HG02981 (cell line): ENCODE results near the gene EFNA3.
A peak's percentile ranks its signal among the peaks of the same experiment; 100 is the strongest.

ENCODE experiments used
- ATAC-seq: cut with Tn5 transposase; IDR thresholded peaks from one replicate; pipeline ENCODE4 v1.9.1; 2021; ENCODE audit warnings: mild to moderate bottlenecking, moderate library complexity; ENCODE audit not compliant: unreplicated experiment

The EFNA3 gene

DNA sequence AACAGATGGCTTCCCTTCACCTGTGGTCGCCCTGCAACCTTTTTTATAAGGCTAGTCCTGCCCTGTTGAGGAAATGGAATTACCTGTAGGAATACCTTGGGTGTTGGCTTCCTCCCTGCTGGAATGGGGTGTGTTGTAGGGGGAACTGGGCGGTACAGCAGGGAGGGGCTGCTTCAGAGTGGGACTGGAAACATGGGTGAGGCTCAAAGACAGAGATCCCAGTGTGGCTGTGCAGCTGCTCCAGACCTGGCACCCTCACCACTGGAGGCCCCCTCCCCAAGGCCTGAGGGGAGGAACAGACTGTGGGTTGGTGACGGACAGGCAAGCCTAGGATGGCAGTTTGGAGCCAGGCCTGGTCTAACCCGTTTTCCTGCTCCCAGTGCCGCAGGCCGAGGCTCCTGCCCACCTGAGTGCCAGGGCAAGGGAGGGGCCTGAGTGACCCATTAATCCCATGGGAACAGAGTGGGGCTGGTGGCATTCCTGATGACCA, 4.5 kb downstream of the EFNA3 start:
- ATAC-seq: no peak

DNA sequence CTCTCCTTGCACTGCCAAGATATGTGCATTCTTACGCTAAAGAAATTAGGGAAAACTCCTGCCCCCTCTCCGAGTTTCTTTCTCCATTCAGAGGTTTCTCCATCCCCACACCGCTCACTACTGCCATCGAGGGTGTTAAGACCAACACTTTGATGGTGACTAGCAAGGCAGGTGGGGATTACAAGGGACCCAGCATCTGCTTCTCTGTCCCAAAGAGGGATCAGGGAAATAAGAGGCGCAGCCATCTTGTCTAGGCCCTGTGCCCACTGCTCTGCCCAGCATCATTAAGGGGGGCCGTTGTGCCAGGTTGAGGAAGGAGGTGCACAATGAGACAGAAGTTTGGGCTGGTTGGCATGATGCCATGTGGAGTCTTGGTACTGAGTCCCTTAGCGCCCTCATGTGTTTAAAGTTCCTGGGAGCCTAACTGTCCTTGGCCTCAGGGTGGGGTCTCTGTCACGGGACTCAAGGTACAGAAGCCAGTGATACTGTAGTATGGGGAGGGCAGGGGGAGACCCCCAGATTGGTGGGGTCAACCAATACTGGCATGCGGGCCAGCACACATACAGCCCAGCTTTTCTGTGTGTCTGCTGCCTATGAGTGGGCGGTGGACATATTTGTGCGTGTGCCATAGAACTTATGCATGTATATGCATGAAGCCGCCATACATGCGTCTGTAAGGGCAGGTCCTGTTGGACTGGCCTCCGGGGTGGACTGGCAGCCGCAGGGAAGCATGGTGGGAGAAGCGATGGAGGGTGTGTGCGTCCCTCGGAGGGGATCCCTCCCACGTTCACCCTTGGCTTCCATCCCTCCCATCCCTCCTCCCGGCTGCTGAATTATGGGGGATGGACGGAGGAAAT, 5.5 kb downstream of the EFNA3 start:
- ATAC-seq: no peak

DNA sequence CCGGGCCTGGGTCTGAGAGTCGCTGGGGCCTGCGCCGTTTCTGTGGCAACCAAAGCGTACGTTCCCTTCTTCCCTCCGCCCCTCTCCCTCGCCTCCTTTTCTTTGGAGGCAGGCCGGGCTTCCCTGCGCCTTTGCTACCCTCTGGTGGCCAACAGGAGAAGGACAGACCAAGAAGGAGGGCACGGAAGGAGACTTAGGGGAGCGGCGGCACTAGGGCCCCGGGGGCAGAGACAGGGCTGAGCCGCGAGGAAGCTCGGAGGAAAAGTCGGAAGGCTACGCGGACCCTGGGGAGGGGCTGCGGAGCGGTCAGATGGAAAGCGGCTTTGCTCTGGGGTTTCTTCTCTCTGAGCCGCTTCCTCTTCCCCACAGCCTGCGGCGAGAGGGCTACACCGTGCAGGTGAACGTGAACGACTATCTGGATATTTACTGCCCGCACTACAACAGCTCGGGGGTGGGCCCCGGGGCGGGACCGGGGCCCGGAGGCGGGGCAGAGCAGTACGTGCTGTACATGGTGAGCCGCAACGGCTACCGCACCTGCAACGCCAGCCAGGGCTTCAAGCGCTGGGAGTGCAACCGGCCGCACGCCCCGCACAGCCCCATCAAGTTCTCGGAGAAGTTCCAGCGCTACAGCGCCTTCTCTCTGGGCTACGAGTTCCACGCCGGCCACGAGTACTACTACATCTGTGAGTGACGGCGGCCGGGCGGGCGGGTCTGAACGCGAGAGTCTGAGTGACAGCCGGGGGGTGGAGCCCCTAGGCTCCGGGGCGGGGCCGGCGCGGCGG, 6.3 kb downstream of the EFNA3 start:
- ATAC-seq: peak; percentile 74

DNA sequence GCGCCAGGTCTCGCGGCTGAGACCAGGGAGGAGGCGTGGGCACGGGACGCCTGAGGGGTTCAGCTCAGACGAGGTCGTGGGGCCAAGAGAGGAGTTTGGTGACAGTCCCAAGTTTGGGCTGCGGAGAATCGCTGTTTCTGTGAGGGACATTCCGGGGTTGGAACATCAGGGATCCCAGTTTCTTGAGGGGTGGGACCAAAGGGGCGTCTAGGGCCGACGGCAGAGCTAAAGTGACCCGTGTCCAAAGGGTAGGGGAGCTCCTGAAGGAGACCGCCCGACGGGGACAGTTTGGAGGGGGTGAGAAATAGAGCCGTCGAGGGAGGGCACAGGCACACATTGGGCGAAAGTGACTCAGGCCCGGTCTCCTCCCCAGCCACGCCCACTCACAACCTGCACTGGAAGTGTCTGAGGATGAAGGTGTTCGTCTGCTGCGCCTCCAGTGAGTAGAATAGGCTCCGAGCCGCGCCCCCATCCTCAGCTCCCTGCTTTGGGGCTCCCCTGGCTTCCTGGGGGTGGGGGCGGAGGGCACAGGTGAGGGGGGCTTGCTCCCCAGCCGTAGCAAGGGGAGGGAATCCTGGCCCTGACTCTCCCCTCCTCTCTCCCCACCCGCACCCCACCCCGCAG, 7.0 kb downstream of the EFNA3 start:
- no peak for ATAC-seq

DNA sequence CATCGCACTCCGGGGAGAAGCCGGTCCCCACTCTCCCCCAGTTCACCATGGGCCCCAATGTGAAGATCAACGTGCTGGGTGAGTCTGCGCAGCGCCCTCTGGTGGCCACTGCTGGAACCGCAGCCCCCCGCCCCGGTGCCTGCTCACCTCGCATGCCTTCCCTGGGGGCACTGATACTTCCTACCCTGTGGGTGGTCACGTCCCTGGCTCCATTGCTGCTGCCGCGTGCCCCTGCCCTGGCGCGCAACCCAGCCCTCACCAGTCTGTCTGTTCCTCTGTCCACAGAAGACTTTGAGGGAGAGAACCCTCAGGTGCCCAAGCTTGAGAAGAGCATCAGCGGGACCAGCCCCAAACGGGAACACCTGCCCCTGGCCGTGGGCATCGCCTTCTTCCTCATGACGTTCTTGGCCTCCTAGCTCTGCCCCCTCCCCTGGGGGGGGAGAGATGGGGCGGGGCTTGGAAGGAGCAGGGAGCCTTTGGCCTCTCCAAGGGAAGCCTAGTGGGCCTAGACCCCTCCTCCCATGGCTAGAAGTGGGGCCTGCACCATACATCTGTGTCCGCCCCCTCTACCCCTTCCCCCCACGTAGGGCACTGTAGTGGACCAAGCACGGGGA, 7.6 kb downstream of the EFNA3 start:
- ATAC-seq: no peak

DNA sequence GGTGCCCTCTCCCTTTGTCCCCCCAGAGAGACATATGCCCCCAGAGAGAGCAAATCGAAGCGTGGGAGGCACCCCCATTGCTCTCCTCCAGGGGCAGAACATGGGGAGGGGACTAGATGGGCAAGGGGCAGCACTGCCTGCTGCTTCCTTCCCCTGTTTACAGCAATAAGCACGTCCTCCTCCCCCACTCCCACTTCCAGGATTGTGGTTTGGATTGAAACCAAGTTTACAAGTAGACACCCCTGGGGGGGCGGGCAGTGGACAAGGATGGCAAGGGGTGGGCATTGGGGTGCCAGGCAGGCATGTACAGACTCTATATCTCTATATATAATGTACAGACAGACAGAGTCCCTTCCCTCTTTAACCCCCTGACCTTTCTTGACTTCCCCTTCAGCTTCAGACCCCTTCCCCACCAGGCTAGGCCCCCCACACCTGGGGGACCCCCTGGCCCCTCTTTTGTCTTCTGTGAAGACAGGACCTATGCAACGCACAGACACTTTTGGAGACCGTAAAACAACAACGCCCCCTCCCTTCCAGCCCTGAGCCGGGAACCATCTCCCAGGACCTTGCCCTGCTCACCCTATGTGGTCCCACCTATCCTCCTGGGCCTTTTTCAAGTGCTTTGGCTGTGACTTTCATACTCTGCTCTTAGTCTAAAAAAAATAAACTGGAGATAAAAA, 8.4 kb downstream of the EFNA3 start:
- ATAC-seq: no peak

DNA sequence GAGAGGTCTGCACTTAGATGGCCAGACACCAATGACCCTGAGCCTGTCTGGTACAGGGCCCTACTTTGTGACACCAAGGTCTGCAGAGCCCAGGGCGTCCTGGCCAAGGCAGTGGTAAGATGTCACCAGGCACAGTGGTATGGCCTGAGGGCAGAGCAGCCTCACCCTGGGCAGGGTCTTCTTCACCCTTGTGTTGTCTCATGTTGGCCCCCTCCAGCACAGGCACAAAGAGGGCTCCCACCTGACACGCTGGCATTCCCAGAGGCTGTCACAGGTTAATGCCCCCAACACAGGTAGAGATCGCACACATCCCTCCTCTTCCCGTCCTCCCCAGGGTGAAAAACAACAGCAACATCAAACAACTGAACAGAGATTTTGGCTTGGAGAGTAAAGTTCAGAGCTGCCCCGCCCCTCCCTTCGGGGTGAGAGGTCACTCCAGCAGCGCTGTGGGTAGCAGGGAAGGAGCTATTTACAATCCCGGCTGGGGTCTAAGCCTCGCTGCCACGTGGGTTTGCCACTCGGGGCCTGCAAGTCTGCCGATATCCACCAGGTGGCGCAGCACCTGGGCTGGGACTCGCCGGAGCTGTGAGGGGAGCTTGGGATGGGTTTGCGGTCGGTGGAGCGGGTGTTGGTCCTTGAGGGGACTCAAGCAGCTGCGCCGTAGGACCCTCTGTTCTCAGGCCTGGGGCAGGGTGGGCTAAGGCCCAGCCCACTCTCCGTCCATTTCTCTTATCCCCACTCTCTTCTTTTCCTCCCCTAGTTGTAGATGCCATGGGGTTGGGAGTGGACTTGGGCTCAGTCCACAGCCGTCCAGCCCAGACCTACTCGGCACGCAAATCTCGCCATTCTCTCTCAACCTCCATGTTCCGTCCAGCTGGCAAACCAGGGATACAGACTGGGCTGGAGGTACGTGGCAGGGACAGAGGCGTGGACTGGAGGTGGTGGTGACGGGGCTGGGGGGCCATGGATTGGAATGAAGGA, 12.7 kb downstream of the EFNA3 start:
- no peak for ATAC-seq

DNA sequence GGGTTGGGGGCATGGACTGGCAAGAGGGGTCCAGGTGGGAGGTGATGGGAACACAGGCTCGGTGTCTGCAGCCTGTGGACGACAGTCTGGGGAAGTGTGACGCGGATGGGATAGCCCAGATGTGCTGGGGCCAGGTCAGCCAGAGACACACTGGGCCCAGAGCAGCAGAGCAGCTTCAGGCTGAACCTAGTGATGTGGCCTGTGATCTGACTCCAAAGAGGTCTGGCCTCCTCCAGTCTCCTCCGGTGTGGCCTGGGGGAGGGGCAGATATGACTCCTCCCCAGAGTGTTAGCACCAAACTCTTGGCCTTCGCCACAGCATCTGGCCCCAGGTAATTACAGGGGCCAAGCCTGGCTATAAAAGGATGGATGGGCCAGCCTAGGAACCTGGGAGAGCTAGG, 13.5 kb downstream of the EFNA3 start:
- no peak for ATAC-seq

DNA sequence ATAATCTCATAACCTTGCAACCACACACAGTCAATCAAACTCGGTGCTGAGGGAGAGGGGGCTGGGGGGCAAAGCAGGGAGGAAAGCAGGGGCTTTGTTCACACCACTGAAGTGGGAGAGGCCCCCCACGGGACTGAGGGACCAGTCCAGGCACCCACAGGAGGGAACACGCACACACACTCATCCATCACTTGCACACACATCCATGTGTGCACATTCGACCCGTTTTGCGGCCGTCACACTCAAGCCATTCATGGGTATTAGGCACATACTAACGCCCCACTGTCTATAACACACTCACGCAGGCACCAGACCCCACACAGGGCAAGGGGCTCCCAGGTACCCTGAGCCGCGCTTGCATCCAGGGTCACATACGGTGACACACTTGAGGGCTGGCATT, 14.0 kb downstream of the EFNA3 start:
- no peak for ATAC-seq

DNA sequence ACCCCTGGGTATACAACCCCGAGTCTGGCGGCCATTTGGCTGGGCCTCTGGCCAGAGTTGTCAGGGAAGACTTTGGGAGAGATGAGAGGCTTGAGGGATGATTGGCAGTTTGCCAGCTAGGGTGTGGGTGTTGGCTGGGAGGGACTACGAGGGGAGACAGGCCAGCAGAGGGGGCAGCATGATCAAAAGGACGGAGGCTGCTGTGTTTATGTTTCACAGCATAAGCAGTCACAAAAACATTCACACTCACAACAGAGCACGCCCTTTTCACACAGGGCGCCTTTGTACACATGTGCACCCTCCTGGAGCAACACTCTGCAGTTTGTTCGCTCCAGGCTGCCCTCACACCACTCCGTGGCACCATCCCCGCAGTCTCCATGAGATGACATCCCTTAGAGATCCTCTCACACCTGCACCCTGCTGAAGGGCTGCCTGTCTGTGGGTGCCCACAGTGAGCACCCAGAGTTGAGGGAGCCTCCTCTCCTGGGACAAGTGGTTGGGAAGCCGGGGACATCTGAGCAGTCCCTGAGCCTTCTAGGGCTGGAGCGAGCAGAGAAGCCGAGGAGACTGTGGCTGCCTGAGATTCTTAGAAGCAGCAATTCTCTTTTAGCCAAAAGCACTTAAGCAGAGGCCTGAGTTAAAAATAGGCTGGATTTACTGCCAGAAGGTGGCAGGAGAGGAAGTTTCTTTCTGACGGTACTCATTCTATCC, 15.4 kb downstream of the EFNA3 start:
- ATAC-seq: no peak

DNA sequence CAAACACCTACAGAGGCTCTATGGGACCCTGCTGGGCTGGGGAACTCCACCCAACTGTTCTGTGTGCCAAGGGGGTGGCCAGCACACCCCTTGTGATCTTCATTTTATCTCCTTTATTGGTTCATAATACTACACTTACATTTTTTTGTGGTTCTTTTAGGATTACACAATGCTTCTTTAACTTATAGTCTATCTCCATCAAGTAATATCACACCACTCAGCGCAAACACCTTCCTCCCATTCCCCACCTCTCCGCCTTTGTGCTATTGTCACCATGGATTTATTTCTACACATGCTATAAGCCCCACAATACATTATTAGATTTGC, 15.9 kb downstream of the EFNA3 start:
- no peak for ATAC-seq

DNA sequence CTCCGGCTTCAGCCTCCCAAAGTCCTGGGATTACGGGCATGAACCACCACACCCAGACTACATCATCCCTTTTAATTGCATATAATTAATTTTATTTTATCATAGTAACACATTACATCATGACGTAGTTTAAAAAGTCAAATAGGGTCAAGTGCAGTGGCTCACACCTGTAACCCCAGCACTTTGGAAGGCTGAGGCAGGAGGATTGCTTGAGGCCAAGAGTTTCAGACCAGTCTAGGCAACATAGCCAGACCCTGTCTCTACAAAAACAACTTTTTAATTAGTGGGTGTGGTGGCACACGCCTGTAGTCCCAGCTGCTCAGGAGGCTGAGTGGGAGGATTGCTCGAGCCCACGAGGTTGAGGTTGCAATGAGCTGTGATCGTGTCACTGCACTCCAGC, 20.7 kb downstream of the EFNA3 start:
- ATAC-seq: no peak

DNA sequence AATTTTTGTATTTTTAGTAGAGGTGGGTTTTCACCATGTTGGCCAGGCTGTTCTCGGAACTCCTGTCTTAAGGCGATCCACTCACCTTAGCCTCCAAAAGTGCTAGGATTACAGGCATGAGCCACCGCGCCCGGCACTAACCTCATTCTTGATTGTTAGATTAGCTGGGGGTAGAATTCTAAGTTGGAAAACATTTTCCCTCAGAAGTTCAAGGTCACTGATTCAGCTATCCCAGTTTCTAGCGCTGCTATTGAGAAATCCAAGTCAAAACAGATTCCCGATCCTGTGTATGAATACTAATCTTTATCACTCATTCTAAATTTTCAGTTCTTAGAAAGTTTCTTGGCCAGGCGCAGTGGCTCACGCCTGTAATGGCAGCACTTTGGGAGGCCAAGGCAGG, 24.7 kb downstream of the EFNA3 start:
- ATAC-seq: no peak

DNA sequence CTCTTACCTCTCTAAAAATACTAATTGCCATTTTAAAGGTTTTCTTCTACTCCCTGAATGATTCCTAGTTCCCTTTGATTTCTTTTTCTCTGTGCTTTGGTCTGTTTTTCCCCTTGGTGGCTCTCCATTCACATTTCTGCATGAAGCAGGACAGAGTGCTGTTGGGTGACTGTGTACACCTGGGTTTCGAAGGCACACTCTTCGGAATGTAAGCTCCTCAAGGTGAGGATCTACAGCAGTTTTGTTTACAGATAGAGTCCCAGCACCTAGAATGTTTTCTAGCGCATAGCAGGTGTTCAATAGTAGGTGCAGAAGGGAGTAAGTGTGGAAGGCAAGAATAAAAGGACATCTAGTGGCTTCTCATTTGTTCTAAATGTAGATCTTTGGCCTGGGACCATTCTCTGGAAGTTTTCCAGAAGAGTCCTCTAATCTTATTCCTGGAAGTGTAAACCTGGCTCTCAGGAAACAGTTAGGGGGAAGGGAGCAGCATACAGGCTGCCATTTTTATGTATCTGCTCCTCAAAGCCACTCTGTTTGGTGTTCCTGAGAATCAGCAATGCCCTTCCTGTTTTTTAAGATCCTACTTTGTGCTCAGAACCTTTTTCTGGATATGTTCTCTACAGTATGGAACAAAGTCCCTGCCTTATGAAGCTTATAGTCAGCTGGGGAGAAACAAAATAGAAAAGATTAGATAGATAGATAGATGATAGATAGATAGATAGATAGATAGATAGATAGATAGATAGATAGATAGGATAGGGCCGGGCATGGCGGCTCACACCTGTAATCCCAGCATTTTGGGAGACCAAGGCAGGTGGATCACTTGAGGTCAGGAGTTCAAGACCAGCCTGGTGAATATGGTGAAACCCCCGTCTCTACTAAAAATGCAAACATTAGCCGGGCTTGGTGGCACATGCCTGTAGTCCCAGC, 26.2 kb downstream of the EFNA3 start:
- ATAC-seq: no peak

DNA sequence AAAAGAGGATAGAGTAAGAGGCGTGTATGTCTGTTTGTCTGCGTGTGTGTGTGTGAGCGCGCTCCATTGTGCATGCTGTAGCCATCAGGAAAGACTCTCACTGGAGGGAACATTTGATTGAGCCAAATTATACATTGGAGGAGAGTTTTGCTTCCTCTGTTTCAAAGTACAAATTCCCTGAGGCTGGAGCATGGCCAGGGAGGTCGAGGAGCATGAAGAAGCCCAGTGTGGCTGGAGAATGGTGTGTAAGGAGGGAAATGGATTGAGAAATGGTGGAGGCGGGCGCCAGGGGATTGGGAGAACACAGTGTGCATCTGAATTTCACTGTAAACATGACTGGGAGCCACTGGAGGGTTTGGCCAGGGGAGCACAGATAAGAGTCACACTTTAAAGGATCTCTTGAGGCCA, 27.0 kb downstream of the EFNA3 start:
- ATAC-seq: no peak

DNA sequence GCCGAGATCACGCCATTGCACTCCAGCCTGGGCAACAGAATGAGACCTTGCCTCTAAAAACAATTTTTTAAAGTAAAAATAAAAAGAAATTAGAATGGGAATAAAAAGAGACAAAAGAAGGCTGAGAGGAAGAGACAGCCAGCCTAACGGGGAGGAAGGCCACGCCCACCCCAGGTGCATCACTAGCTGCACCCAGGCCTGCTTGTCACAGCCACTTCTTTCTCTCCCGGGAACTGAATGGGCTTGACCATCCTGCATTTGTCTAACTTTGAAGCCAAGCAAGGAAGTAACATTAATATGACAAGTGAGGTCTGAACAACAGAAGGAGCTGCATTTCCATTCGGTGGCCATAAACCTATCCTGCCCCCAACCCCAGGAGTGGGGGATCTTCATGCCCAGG, 28.2 kb downstream of the EFNA3 start:
- ATAC-seq: no peak

DNA sequence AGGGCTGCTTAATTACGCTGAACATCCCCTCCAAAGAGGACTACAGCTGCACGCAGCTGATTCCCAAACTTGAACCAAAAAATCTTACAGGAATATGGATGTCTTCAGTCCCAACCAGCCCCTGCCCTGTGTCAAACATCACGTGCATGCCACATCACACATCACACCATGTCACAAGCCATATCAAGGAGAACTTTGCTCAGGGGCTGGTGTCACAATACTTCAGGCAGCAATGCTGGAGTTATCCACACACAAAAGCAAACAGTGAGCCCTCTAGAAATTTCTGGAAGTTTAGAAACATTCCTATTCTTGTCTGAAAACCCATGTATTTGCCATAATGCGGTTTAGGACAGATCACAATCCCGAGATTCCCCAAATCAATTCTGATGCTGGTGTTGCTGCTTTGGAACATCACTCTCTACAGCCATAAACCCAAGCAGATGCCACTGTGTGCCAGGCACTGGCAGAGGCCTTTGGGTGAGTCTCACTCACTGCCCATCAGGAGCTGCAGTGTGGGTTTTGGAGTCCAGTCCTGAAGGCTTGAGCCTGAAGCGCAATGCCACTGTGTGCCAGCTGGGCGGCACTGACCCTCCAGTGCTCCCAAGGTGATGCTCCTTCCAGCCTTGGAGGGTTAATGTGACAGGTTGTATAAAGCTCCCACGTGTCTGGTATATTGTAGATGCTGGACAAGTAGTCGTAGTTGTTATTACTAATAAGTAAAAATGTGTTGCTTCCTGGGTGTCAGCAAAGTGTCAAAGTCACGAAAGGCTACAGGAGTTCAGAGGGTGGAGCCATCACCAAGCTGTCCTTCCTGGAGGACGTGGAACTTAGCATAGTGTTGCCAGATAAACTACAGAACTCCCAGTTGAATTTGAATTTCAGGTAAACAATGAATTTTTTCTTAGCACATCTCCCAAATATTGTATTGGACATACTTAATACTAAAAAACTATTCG, 28.9 kb downstream of the EFNA3 start:
- no peak for ATAC-seq
